Effector memory CD8-positive, alpha-beta T cell (primary cell): Measurements from ENCODE around the gene SAMD4A.

ENCODE experiments used
- ATAC-seq: fragments of 150-1000 bp; cut with Tn5 transposase; replicated peaks from 2 replicates; pipeline ENCODE4 v1.10.0; 2021; ENCODE audit warnings: mild to moderate bottlenecking, moderate library complexity
- DNase-seq, 3 experiments: peaks; one replicate each; pipeline ENCODE4 v3.0.0; 2021
- H3K27ac Mint-ChIP-seq, 2 donors: one replicate each; pipeline ENCODE4 v1.8.0; 2022; ENCODE audit warnings: mild to moderate bottlenecking in 2 of 2, mixed read lengths in 2 of 2, moderate library complexity in 2 of 2
- H3K27me3 Mint-ChIP-seq, 2 donors: one replicate each; pipeline ENCODE4 v1.8.0; 2022; ENCODE audit warnings: mixed read lengths in 2 of 2
- H3K36me3 Mint-ChIP-seq: one replicate; pipeline ENCODE4 v1.8.0; 2022; ENCODE audit warnings: mild to moderate bottlenecking, moderate library complexity, mixed read lengths; ENCODE audit not compliant: insufficient read depth
- H3K4me1 Mint-ChIP-seq, 2 donors: one replicate each; pipeline ENCODE4 v1.8.0; 2022; ENCODE audit warnings: low read depth in 2 of 2, mixed read lengths in 2 of 2
- H3K4me3 Mint-ChIP-seq, 2 donors: one replicate each; pipeline ENCODE4 v1.8.0; 2022; ENCODE audit warnings: mild to moderate bottlenecking in 2 of 2, mixed read lengths in 2 of 2, moderate library complexity in 2 of 2
- H3K9me3 Mint-ChIP-seq, 2 donors: one replicate each; pipeline ENCODE4 v1.8.0; 2022; ENCODE audit warnings: mixed read lengths in 2 of 2
- total RNA-seq, 9 experiments: gene quantifications; one replicate each; lab custom pipeline; 2026; lab: John Stamatoyannopoulos, UW

Gene SAMD4A, protein sequence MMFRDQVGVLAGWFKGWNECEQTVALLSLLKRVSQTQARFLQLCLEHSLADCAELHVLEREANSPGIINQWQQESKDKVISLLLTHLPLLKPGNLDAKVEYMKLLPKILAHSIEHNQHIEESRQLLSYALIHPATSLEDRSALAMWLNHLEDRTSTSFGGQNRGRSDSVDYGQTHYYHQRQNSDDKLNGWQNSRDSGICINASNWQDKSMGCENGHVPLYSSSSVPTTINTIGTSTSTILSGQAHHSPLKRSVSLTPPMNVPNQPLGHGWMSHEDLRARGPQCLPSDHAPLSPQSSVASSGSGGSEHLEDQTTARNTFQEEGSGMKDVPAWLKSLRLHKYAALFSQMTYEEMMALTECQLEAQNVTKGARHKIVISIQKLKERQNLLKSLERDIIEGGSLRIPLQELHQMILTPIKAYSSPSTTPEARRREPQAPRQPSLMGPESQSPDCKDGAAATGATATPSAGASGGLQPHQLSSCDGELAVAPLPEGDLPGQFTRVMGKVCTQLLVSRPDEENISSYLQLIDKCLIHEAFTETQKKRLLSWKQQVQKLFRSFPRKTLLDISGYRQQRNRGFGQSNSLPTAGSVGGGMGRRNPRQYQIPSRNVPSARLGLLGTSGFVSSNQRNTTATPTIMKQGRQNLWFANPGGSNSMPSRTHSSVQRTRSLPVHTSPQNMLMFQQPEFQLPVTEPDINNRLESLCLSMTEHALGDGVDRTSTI
- total RNA-seq, result 2.7 to 32.1 (median 8.7) reads per million in 9 experiments

DNA sequence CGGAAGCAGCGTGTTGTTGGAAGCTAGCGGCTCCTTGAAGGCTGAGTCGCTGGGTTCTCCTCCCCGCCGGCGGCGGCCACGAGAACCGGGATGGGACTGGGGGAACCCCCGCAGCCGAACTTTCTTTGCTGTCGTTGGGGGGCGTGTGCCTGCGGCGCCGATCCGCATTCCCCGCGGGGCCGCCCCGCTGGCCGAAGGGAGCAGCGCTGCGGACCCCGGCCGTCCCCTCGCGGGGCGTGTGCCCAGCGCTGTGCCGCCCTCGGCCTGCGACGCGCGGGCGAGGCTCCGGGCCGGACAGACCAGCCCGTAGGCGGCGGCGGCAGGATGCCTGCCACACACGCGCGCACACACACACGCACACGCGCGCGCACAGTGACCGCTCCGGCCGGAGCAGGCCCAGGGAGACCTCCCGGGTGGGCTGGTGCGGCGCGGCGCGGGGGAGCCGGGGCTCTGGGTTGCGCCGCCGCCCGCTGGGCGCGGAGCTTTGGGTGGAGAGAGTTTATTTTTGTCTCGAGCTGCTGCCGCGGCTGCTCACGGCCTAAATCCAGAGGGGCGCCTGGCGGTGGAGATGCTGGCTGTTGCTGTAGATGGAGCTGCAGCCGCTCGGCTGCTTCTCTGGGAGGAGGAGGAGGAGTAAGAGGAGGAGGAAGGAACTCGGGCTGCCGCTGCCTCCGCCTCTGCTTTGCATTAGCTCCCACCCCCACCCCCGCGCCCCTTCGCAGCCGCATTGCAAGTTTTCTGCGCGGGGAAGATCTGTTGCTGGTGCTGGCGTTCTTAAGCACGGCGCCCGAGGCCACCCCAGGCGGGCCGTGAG is at the start of gene SAMD4A:
SAMD4A (plus strand) TSS at position 719 of the 814 bp plus-strand sequence. CDS start 789 bp downstream, outside the sequence.
- peaks cover 16% of the 10 kb centered on the region for H3K36me3 Mint-ChIP-seq
- ATAC-seq (peak; percentile 20), DNase-seq (peak; percentile 25 to 39 (median 33))
- H3K27ac Mint-ChIP-seq, result peak within 1 kb of the TSS; percentile 65 to 75
- peaks cover 7 to 14% of the 10 kb centered on the region in 2 donors for H3K4me1 Mint-ChIP-seq
- H3K27me3 Mint-ChIP-seq, result peaks cover 14 to 26% of the 10 kb centered on the region in 2 donors
- peak within 1 kb of the TSS; percentile 88 to 90 for H3K4me3 Mint-ChIP-seq
- no peaks in the 10 kb centered on the region for H3K9me3 Mint-ChIP-seq

DNA sequence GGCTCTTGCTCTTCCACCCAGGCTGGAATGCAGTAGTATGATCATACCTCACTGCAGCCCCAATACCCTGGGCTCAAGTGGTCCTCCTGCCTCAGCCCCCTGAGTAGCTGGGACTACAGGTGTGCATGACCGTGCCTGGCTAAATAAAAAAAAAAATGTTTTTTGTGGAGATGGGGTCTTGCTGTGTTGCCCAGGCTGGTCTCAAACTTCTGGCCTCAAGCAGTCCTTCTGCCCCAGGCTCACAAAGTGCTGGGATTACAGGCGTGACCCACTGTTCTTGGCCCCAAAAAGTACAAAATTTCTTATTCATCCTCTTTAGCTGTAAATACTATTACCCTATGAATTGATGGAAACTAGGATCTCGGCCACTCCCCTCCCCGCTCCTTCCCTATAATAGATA is 42.5 kb upstream of the SAMD4A start:
- H3K4me1 Mint-ChIP-seq, result peaks cover 5 to 12% of the 10 kb centered on the region in 2 donors
- no peak overlapping the region for H3K27ac Mint-ChIP-seq
- no peaks in the 10 kb centered on the region for H3K27me3 Mint-ChIP-seq
- no peak for DNase-seq
- H3K36me3 Mint-ChIP-seq, result peaks cover 54% of the 10 kb centered on the region
- no peak overlapping the region for H3K4me3 Mint-ChIP-seq
- no peaks in the 10 kb centered on the region for H3K9me3 Mint-ChIP-seq
- ATAC-seq, result no peak

DNA sequence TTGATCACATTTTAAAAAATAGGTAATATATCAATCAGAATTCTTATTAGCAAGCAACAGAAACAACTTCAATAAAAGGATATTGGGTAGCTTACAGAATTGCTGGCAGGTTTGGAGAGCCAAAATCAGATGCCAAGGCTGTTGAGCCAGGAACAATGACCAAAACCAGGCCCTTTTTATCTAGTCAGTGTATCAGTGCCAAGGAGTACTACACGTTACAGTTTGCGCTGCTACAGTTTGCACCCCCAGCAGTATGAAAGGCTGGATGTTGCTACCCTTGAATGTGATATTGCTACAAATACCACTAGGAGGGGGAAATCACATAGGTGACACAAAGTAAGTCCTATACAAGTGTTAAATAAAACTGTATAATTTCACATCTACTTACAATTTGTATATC is 38.0 kb upstream of the SAMD4A start:
- Mint-ChIP-seq H3K27me3 (no peaks in the 10 kb centered on the region), H3K4me3 (no peak overlapping the region), H3K27ac (no peak overlapping the region), H3K36me3 (peaks cover 43% of the 10 kb centered on the region), H3K4me1 (peaks cover 1 to 10% of the 10 kb centered on the region in 2 donors), H3K9me3 (no peaks in the 10 kb centered on the region)
- ATAC-seq (no peak), DNase-seq (no peak)

DNA sequence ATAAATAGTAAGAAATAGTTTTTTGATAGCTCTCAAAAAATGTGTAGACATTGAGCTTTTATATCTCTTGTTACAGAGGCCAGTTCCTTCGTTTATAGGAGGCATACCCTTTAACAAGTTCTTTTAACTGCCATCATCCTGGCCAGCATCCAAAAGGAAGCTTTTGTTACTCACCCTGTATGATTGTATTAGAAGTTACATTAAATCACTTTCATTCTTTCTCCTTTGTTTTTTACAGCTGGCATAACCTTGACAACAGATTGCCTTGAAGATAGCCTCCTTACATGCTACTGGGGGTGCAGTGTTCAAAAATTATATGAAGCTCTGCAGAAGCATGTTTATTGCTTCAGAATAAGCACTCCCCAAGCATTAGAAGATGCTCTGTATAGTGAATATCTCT is 37.1 kb upstream of the SAMD4A start:
- ATAC-seq (no peak), DNase-seq (no peak)
- H3K27ac Mint-ChIP-seq, result no peak overlapping the region
- H3K4me1 Mint-ChIP-seq, result peaks cover 1 to 10% of the 10 kb centered on the region in 2 donors
- H3K36me3 Mint-ChIP-seq, result peaks cover 42% of the 10 kb centered on the region
- no peaks in the 10 kb centered on the region for H3K9me3 Mint-ChIP-seq
- H3K27me3 Mint-ChIP-seq, result no peaks in the 10 kb centered on the region
- H3K4me3 Mint-ChIP-seq, result no peak overlapping the region

DNA sequence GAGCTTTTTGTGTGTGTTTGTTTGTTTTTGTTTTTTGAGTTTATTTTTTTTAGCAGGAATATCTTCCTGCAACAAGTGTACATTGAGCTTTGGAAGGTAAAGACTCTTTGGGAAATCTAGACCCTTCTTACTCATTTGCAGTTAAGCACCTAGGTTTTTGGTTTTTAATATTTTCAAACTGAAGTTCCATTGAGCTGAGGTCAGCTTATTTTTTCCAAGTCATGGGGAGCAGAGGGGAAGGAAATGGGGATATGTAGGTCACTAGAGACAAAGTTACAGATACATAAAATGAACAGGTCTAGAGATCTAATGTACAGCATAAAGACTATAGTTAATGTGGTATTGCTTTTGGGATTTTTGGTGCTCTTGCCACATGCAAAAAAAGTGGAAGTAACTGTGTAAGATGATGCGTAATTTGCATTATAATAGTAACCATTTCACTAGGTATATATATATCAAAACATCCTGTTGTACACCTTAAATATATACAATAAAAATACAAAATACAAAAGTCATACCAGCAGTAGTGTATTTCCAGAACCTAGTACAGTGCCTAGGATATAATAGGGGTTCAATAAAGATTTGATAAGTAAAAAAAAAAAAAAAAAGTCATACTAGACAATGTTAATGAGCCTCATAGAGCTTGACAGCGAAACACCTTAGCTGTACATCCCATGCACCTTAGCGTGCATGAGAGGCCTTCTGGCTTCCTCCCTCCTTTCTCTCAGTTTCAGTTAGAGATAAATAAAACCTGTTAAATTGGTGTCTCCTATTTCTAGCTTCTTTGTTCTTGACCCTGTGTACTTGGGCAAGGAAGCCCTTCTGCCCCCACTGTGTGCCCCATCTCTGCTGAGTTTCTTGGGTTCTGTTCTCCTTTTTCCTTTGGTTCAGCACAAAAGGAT is 34.6 kb upstream of the SAMD4A start:
- H3K4me3 Mint-ChIP-seq, result no peak overlapping the region
- H3K27ac Mint-ChIP-seq, result no peak overlapping the region
- peaks cover 37% of the 10 kb centered on the region for H3K36me3 Mint-ChIP-seq

DNA sequence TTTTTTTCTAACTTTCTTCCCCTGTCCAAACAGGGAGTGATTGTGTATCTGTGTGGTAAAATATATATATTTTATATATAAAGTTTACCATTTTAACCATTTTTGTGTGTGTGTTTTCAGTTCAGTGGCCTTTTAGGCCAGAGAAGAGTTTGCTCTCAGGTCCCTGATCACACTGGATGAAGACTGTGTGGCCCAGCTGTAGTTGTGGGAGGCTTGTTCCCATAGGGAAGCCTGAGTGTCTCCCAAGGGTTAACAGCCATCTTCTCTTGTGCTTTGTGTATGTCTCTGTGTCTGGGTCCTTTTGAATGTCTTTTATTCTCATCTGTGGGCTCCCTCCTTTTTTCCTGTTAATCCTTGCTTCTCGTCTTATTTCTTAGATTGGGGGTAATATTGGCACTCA is 33.8 kb upstream of the SAMD4A start:
- Mint-ChIP-seq H3K27ac (no peak overlapping the region), H3K4me1 (peaks cover 0 to 5% of the 10 kb centered on the region in 2 donors), H3K9me3 (no peaks in the 10 kb centered on the region), H3K4me3 (no peak overlapping the region), H3K36me3 (peaks cover 35% of the 10 kb centered on the region), H3K27me3 (no peaks in the 10 kb centered on the region)
- no peak for DNase-seq
- ATAC-seq, result no peak

More for the DNA sequence above, 34.6 kb upstream of the SAMD4A start:
- no peaks in the 10 kb centered on the region for H3K9me3 Mint-ChIP-seq
- DNase-seq, result no peak
- peaks cover 0 to 5% of the 10 kb centered on the region in 2 donors for H3K4me1 Mint-ChIP-seq
- H3K27me3 Mint-ChIP-seq, result no peaks in the 10 kb centered on the region
- no peak for ATAC-seq

DNA sequence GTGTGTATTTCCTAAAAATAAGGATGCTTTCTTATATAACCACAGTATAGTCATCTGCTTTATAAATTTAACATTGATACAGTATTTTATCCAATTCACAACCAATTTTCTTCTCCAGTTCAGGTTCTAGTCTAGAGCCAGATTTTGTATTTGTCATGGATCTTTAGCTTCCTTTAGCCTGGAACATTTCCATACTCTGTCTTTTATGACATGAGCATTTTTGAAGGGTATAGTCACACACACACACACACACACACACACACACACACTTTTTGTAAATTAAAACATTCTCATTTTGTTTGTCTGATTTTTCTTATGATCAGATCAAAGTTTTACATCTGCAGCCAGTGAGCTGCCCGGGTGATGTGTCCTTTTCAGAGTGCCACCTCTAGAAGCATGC is 31.8 kb upstream of the SAMD4A start:
- Mint-ChIP-seq H3K27ac (no peak overlapping the region), H3K9me3 (no peaks in the 10 kb centered on the region), H3K4me1 (peaks cover 0 to 5% of the 10 kb centered on the region in 2 donors), H3K36me3 (peaks cover 40% of the 10 kb centered on the region), H3K27me3 (no peaks in the 10 kb centered on the region), H3K4me3 (no peak overlapping the region)
- ATAC-seq (no peak), DNase-seq (no peak)

DNA sequence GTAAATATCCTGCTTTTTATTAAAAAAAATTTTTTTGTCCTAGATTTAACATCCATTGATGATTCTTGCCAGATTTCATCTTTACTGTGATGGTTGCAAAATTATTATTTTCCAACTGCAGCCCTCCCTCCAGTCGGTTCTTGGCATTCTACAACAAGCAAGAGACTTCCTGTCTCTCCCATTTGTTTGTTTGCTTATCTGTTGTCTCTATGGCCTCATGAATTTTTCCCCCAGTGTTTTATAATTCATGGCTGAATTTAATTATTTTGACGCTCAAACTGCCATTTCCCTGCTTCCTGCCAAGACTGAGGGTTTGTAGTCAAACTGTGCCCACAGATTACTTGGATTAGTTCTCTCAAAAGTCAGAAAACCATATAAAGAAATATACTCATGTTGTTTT is 31.3 kb upstream of the SAMD4A start:
- Mint-ChIP-seq H3K36me3 (peaks cover 40% of the 10 kb centered on the region), H3K27ac (no peak overlapping the region), H3K4me3 (no peak overlapping the region), H3K27me3 (no peaks in the 10 kb centered on the region), H3K9me3 (no peaks in the 10 kb centered on the region), H3K4me1 (peaks cover 0 to 5% of the 10 kb centered on the region in 2 donors)
- no peak for ATAC-seq
- DNase-seq, result no peak

DNA sequence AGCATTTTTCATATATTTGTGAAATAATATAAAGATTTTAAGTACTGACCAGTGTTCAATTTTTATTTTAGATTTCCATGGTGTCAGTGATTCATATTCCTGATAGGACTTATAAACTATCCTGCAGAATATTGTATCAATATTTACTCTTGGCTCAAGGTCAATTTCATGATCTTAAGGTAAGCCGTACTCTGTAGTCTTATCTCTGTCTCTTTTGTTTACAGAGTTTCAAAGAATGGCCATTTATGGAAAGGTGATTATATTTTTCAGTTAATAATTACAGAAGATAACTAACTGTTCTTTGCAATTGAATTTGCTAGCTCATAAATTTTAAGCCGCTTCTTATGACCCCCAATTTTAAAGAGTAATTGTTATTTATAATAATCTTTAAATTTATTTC is 29.3 kb upstream of the SAMD4A start:
- Mint-ChIP-seq H3K4me1 (no peaks in the 10 kb centered on the region), H3K4me3 (no peak overlapping the region), H3K27me3 (no peaks in the 10 kb centered on the region), H3K27ac (no peak overlapping the region), H3K36me3 (peaks cover 34% of the 10 kb centered on the region), H3K9me3 (no peaks in the 10 kb centered on the region)
- no peak for DNase-seq
- ATAC-seq, result no peak

DNA sequence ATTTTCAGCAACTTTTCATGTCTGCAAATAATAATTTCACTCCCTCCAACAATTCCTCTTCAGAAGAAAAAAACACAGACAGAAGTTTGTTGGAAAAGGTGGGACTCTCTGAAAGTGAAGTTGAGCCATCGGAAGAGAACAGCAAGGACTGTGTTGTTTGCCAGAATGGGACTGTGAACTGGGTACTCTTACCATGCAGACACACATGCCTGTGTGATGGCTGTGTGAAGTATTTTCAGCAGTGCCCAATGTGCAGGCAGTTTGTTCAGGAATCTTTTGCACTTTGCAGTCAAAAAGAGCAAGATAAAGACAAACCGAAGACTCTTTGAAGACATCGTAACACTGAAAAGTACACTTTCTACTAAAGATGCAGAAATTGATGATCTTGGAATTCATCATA is 28.9 kb upstream of the SAMD4A start:
- Mint-ChIP-seq H3K9me3 (no peaks in the 10 kb centered on the region), H3K4me1 (no peaks in the 10 kb centered on the region), H3K27ac (no peak overlapping the region), H3K4me3 (no peak overlapping the region), H3K27me3 (no peaks in the 10 kb centered on the region), H3K36me3 (peaks cover 32% of the 10 kb centered on the region)
- DNase-seq (no peak), ATAC-seq (no peak)

DNA sequence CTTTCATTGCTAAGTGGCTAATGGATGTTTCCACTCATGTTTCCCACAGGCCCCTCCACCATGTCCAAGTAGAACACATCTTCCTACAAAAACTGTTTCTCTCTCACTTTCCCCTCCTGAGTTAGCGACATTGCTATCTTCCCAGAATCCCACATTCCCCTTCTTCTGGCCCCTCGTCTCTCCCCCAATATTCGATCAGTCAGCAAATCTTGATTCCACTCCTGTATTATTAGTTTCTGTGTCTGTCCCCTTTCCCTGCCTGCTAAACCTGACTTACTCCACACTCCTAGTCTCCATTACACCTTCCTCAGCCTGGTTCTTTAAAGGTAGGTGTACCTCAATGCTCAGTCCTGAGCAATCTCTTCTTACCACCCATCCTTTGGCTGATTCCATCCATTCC is 19.3 kb upstream of the SAMD4A start:
- DNase-seq, result no peak
- ATAC-seq, result no peak
- H3K27ac Mint-ChIP-seq, result no peak overlapping the region
- no peak overlapping the region for H3K4me3 Mint-ChIP-seq
- H3K27me3 Mint-ChIP-seq, result peaks cover 0 to 7% of the 10 kb centered on the region in 2 donors
- no peaks in the 10 kb centered on the region for H3K9me3 Mint-ChIP-seq
- no peaks in the 10 kb centered on the region for H3K4me1 Mint-ChIP-seq
- H3K36me3 Mint-ChIP-seq, result no peaks in the 10 kb centered on the region

DNA sequence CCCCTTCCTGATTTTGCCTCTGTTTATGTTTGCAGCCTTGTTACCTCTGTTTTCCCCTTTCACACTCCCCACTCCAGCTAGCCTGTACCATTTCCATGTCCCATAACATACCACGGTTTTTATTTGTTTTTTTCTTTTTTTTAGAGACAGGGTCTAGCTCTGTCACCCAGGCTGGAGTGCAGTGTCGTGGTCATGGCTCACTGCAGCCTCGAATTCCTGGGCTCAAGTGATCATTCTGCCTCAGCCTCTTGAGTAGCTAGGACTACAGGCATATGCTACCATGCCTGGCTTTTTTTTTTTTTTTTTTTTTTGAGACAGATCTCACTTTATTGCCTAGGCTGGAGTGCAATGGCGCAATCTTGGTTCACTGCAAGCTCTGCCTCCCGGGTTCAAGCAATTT is 18.4 kb upstream of the SAMD4A start:
- Mint-ChIP-seq H3K27ac (no peak overlapping the region), H3K4me1 (no peaks in the 10 kb centered on the region), H3K36me3 (no peaks in the 10 kb centered on the region), H3K4me3 (no peak overlapping the region), H3K27me3 (peaks cover 6 to 12% of the 10 kb centered on the region in 2 donors), H3K9me3 (no peaks in the 10 kb centered on the region)
- DNase-seq (no peak), ATAC-seq (no peak)
